Fibroblast of skin of right quadriceps (primary cell): ENCODE measurements around the gene ASMTL.
"Not testable (repeated sequence)": the region's sequence is repeated elsewhere in the genome, so short reads cannot be mapped to it uniquely, and the experiment has no call there.

Source experiments
- DNase-seq: peaks from one replicate; pipeline ENCODE4 v3.0.0-alpha.2; 2013

The ASMTL gene

GRCh38 chrX:1433646-1434357 is 18.9 kb downstream of the ASMTL start:
- DNase-seq: no peak

GRCh38 chrX:1430451-1430850 is 22.3 kb downstream of the ASMTL start:
- no peak for DNase-seq

GRCh38 chrX:1427756-1428155 is 25.0 kb downstream of the ASMTL start:
- DNase-seq: no peak

- not testable (repeated sequence) for DNase-seq
Observed at GRCh38 chrX:1426321-1426720, 26.4 kb downstream of the ASMTL start.

- no peak for DNase-seq
Observed at GRCh38 chrX:1425381-1425780, 27.3 kb downstream of the ASMTL start.

GRCh38 chrX:1424147-1424851 is 28.4 kb downstream of the ASMTL start:
- DNase-seq: no peak

- no peak for DNase-seq
Observed at GRCh38 chrX:1423215-1423614, 29.5 kb downstream of the ASMTL start.

GRCh38 chrX:1422135-1422465 is 30.6 kb downstream of the ASMTL start:
- DNase-seq: no peak

GRCh38 chrX:1421433-1422134 is 31.1 kb downstream of the ASMTL start:
- DNase-seq: no peak

GRCh38 chrX:1420371-1420770 is 32.3 kb downstream of the ASMTL start:
- no peak for DNase-seq

GRCh38 chrX:1419545-1420355 is 33.0 kb downstream of the ASMTL start:
- DNase-seq: no peak

GRCh38 chrX:1418901-1419544 is 33.7 kb downstream of the ASMTL start:
- no peak for DNase-seq

- no peak for DNase-seq
Observed at GRCh38 chrX:1417921-1418771, 34.6 kb downstream of the ASMTL start.

- no peak for DNase-seq
Observed at GRCh38 chrX:1416965-1417760, 35.5 kb downstream of the ASMTL start.

GRCh38 chrX:1416327-1416784 is 36.4 kb downstream of the ASMTL start:
- no peak for DNase-seq

- DNase-seq: no peak
Observed at GRCh38 chrX:1412551-1413161, 40.1 kb downstream of the ASMTL start.

GRCh38 chrX:1411326-1411725 is 41.4 kb downstream of the ASMTL start:
- DNase-seq: no peak

- no peak for DNase-seq
Observed at GRCh38 chrX:1407035-1407434, 45.7 kb downstream of the ASMTL start.

- DNase-seq: not testable (repeated sequence)
Observed at GRCh38 chrX:1405769-1406168, 46.9 kb downstream of the ASMTL start.

GRCh38 chrX:1403867-1404266 is 48.8 kb downstream of the ASMTL start:
- DNase-seq: not testable (repeated sequence)
